Measurements from ENCODE around the gene ERG. TPM values are rescaled to one million over a fixed set of nuclear protein-coding genes. Genes with fewer than 3 reads are reported as not detected.

Gene ERG
- total RNA-seq, 2 donors from 2014 or later: 25.8 to 28.6 TPM

GRCh38 chr21:38354746-38355145, 143.5 kb downstream of the ERG start:
- no peak for DNase-seq (ENCODE audit: low spot score)
- intact Hi-C loops (cut with DNase I): loop anchor here (5.0 to 10.0 kb wide), 3 partner anchors 137 to 640 kb away; no protein-coding TSS in a partner anchor

GRCh38 chr21:38354231-38354630, 144.0 kb downstream of the ERG start:
- no peak for DNase-seq (ENCODE audit: low spot score)
- intact Hi-C loops (cut with DNase I): loop anchor here (5.0 to 10.0 kb wide), 3 partner anchors 137 to 639 kb away; no protein-coding TSS in a partner anchor

GRCh38 chr21:38352536-38353219, 145.6 kb downstream of the ERG start:
- intact Hi-C loops (cut with DNase I): loop anchor here (5.0 to 10.0 kb wide), 3 partner anchors 135 to 638 kb away; no protein-coding TSS in a partner anchor
- peak; percentile 89 for DNase-seq (ENCODE audit: low spot score)

- no peak for DNase-seq (ENCODE audit: low spot score)
- intact Hi-C loops (cut with DNase I): loop anchor here (5.0 to 10.0 kb wide), 3 partner anchors 135 to 637 kb away; no protein-coding TSS in a partner anchor
Measured at GRCh38 chr21:38351961-38352521, 146.2 kb downstream of the ERG start.

GRCh38 chr21:38351176-38351959, 146.9 kb downstream of the ERG start:
- no peak for DNase-seq (ENCODE audit: low spot score)
- intact Hi-C loops (cut with DNase I): loop anchor here (5.0 to 10.0 kb wide), 3 partner anchors 134 to 637 kb away; no protein-coding TSS in a partner anchor

- DNase-seq (ENCODE audit: low spot score): no peak
- intact Hi-C loops (cut with DNase I): loop anchor here (5.0 to 10.0 kb wide), 3 partner anchors 133 to 636 kb away; no protein-coding TSS in a partner anchor
Measured at GRCh38 chr21:38350684-38351083, 147.6 kb downstream of the ERG start.

GRCh38 chr21:38349977-38350376, 148.3 kb downstream of the ERG start:
- intact Hi-C loops (cut with DNase I): loop anchor here (5.0 to 10.0 kb wide), 3 partner anchors 133 to 635 kb away; no protein-coding TSS in a partner anchor
- DNase-seq (ENCODE audit: low spot score): no peak

GRCh38 chr21:38349111-38349746, 149.0 kb downstream of the ERG start:
- intact Hi-C loops (cut with DNase I): no loop called here
- DNase-seq (ENCODE audit: low spot score): no peak

- DNase-seq (ENCODE audit: low spot score): no peak
- intact Hi-C loops (cut with DNase I): no loop called here
Measured at GRCh38 chr21:38346286-38346685, 152.0 kb downstream of the ERG start.

GRCh38 chr21:38343691-38344090, 154.6 kb downstream of the ERG start:
- peak; percentile 85 for DNase-seq (ENCODE audit: low spot score)
- intact Hi-C loops (cut with DNase I): no loop called here

- intact Hi-C loops (cut with DNase I): no loop called here
- no peak for DNase-seq (ENCODE audit: low spot score)
Measured at GRCh38 chr21:38342739-38343138, 155.5 kb downstream of the ERG start.

GRCh38 chr21:38341546-38342012, 156.7 kb downstream of the ERG start:
- DNase-seq (ENCODE audit: low spot score): peak; percentile 90
- intact Hi-C loops (cut with DNase I): no loop called here

- DNase-seq (ENCODE audit: low spot score): no peak
- intact Hi-C loops (cut with DNase I): no loop called here
Measured at GRCh38 chr21:38340131-38340530, 158.1 kb downstream of the ERG start.

GRCh38 chr21:38337793-38338192, 160.5 kb downstream of the ERG start:
- intact Hi-C loops (cut with DNase I): no loop called here
- DNase-seq (ENCODE audit: low spot score): no peak

- no peak for DNase-seq (ENCODE audit: low spot score)
- intact Hi-C loops (cut with DNase I): no loop called here
Measured at GRCh38 chr21:38334866-38335265, 163.4 kb downstream of the ERG start.

- no peak for DNase-seq (ENCODE audit: low spot score)
- intact Hi-C loops (cut with DNase I): no loop called here
Measured at GRCh38 chr21:38333301-38334272, 164.7 kb downstream of the ERG start.

- DNase-seq (ENCODE audit: low spot score): no peak
- intact Hi-C loops (cut with DNase I): no loop called here
Measured at GRCh38 chr21:38330666-38331065, 167.6 kb downstream of the ERG start.

Data from posterior vena cava (tissue), 2 donors.